Fibroblast of lung (primary cell): ENCODE measurements around the gene POLR3F. TPM values are rescaled to one million over a fixed set of nuclear protein-coding genes. Genes with fewer than 3 reads are reported as not detected.

Experiments used
- DNase-seq, 2 donors: peaks; one replicate each; pipeline versions ENCODE4 v3.0.0 to v3.0.0-alpha.2; 2010; ENCODE audit warnings: low read depth in 2 of 2
- H2AFZ ChIP-seq: 2 replicates; pipeline ENCODE4 v1.5.1; 2012; ENCODE audit warnings: low read length, control low read depth, inconsistent platforms
- H3K27ac ChIP-seq: 2 replicates; pipeline ENCODE4 v1.5.1; 2011; ENCODE audit warnings: low read length, control low read depth; ENCODE audit not compliant: insufficient read depth
- H3K27me3 ChIP-seq: 2 replicates; pipeline ENCODE4 v1.5.1; 2011; ENCODE audit warnings: mild to moderate bottlenecking, low read length; ENCODE audit not compliant: control insufficient read depth, insufficient read depth
- H3K36me3 ChIP-seq: 2 replicates; pipeline ENCODE4 v1.5.1; 2011; ENCODE audit warnings: low read length; ENCODE audit not compliant: control insufficient read depth, insufficient read depth
- H3K4me1 ChIP-seq: 2 replicates; pipeline ENCODE4 v1.5.1; 2011; ENCODE audit warnings: low read length; ENCODE audit not compliant: control insufficient read depth, insufficient read depth; ENCODE audit errors: extremely low read depth
- H3K4me2 ChIP-seq: 2 replicates; pipeline ENCODE4 v1.5.1; 2011; ENCODE audit warnings: low read length, control low read depth; ENCODE audit not compliant: insufficient read depth; ENCODE audit errors: extremely low read depth
- H3K4me3 ChIP-seq, 4 experiments: fragments of 200-600 bp in 1 of 4; sonication (generic) in 1 of 4; replicated peaks in 1 of 4; 2 replicates each; pipeline ENCODE4 v1.5.1; 2011 to 2016; ENCODE audit warnings: low read length in 4 of 4, low read depth in 3 of 4, mild to moderate bottlenecking in 3 of 4, control low read depth in 2 of 4, inconsistent platforms in 1 of 4, mixed read lengths in 1 of 4; ENCODE audit not compliant: insufficient read depth in 1 of 4; ENCODE audit errors: control extremely low read depth in 1 of 4
- H3K79me2 ChIP-seq: 2 replicates; pipeline ENCODE4 v1.5.1; 2012; ENCODE audit warnings: mild to moderate bottlenecking, low read length, inconsistent platforms; ENCODE audit not compliant: control insufficient read depth, insufficient read depth
- H3K9ac ChIP-seq: 2 replicates; pipeline ENCODE4 v1.5.1; 2011; ENCODE audit warnings: mild to moderate bottlenecking, low read length, control low read depth; ENCODE audit not compliant: insufficient read depth
- H3K9me3 ChIP-seq: 2 replicates; pipeline ENCODE4 v1.5.1; 2012; ENCODE audit warnings: low read depth, low read length; ENCODE audit not compliant: control insufficient read depth, insufficient read depth
- H4K20me1 ChIP-seq: 2 replicates; pipeline ENCODE4 v1.5.1; 2011; ENCODE audit warnings: low read length; ENCODE audit not compliant: control insufficient read depth, insufficient read depth; ENCODE audit errors: extremely low read depth
- EZH2 ChIP-seq: IDR thresholded peaks from 2 replicates; pipeline ENCODE4 v1.5.1; 2012; ENCODE audit warnings: low read length, control low read depth, mild to moderate bottlenecking; ENCODE audit errors: missing control alignments
- polyA plus RNA-seq, 2 donors: library from polyadenylated mRNA; depleted of rRNA in 1 of 2; stranded (reverse) in 1 of 2; unstranded in 1 of 2; fragments of >200 nt; gene quantifications; 2 replicates each; pipeline ENCODE4 v1.2.1, GENCODE V29; 2011 to 2012; ENCODE audit warnings: missing spikeins in 1 of 2
- total RNA-seq: library from RNA; depleted of rRNA; stranded (reverse); fragments of >200 nt; gene quantifications from 2 replicates; pipeline ENCODE4 v1.2.1, GENCODE V29; 2014
- TF ChIP-seq, protein P1 (sequence below), 2 donors: IDR thresholded peaks in 1 of 2; conservative IDR thresholded peaks in 1 of 2; 1 replicate in 1 of 2; 2 replicates in 1 of 2; pipeline ENCODE4 v1.5.1; 2011 to 2012; ENCODE audit warnings: low read length in 2 of 2, control low read depth in 1 of 2, inconsistent platforms in 1 of 2, low read depth in 1 of 2, mild to moderate bottlenecking in 1 of 2

The POLR3F gene
- total and polyA plus RNA-seq, 2 donors (not counting 1 experiment from before 2014, with no cell fraction given): 11.2 to 20.5 TPM

DNA sequence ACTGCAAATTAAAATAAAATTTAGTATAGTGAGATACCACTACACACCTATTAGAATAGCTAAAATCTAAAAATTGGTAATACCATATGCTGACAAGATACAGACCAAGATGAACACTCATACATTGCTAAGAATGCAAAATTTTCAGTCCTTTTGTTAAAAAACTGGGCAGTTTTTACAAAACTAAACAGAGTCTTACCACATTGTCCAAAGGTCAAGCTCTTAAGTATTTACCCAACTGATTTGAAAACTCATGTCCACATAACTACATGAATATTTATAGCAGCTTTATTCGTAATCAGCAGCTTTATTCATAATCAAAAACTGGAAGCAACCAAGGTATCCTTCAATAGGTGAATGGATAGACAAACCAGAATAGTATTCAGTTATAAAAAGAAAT is 10.0 kb downstream of the POLR3F start:
- Histone ChIP-seq H3K4me2 (no peak overlapping the region), H3K27ac (no peak overlapping the region), H3K36me3 (peaks cover 9% of the 10 kb centered on the region), H4K20me1 (no peaks in the 10 kb centered on the region), H3K27me3 (no peaks in the 10 kb centered on the region), H3K4me3 (no peak overlapping the region), H2AFZ (no peak overlapping the region), H3K79me2 (no peaks in the 10 kb centered on the region), H3K4me1 (no peaks in the 10 kb centered on the region), H3K9me3 (no peaks in the 10 kb centered on the region), H3K9ac (no peak overlapping the region)
- DNase-seq: no peak
- TF ChIP-seq, protein P1, sequence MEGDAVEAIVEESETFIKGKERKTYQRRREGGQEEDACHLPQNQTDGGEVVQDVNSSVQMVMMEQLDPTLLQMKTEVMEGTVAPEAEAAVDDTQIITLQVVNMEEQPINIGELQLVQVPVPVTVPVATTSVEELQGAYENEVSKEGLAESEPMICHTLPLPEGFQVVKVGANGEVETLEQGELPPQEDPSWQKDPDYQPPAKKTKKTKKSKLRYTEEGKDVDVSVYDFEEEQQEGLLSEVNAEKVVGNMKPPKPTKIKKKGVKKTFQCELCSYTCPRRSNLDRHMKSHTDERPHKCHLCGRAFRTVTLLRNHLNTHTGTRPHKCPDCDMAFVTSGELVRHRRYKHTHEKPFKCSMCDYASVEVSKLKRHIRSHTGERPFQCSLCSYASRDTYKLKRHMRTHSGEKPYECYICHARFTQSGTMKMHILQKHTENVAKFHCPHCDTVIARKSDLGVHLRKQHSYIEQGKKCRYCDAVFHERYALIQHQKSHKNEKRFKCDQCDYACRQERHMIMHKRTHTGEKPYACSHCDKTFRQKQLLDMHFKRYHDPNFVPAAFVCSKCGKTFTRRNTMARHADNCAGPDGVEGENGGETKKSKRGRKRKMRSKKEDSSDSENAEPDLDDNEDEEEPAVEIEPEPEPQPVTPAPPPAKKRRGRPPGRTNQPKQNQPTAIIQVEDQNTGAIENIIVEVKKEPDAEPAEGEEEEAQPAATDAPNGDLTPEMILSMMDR (conservative IDR thresholded peaks at IDR 0.05 in 1 of 2, IDR thresholded peaks at IDR 0.05 in 1 of 2; ENCODE audit: low read depth in 1 of 2, low read length in 2 of 2): no peak
- TF ChIP-seq EZH2: no peak

DNA sequence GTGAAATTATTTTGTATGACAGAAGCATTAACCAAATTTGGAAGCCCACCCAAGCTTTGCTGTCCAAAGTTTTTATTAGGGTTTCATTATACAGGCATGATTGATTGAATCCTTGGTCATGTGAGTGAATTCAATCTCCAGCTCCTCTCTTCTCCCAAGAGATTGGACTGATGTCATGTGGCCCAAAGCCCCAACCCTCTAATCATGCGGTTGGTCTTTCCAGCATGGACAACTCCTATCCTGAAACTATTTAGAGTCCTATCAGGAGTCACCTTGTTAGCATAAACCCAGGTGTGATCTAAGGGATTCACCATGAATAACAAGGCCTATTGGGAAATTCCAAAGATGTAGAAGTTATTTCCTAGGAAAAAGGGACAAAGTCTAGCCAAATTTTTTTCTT is 10.6 kb downstream of the POLR3F start:
- H3K4me3 ChIP-seq: no peak overlapping the region
- H3K9me3 ChIP-seq: no peaks in the 10 kb centered on the region
- H3K27ac ChIP-seq: no peak overlapping the region
- H2AFZ ChIP-seq: no peak overlapping the region
- no peaks in the 10 kb centered on the region for H3K79me2 ChIP-seq
- DNase-seq: no peak
- TF ChIP-seq, protein P1 (conservative IDR thresholded peaks at IDR 0.05 in 1 of 2, IDR thresholded peaks at IDR 0.05 in 1 of 2; ENCODE audit: low read depth in 1 of 2, low read length in 2 of 2): no peak
- TF ChIP-seq EZH2: no peak
- no peaks in the 10 kb centered on the region for H4K20me1 ChIP-seq
- no peak overlapping the region for H3K4me2 ChIP-seq
- no peaks in the 10 kb centered on the region for H3K4me1 ChIP-seq
- H3K27me3 ChIP-seq: no peaks in the 10 kb centered on the region
- peaks cover 9% of the 10 kb centered on the region for H3K36me3 ChIP-seq
- H3K9ac ChIP-seq: no peak overlapping the region

DNA sequence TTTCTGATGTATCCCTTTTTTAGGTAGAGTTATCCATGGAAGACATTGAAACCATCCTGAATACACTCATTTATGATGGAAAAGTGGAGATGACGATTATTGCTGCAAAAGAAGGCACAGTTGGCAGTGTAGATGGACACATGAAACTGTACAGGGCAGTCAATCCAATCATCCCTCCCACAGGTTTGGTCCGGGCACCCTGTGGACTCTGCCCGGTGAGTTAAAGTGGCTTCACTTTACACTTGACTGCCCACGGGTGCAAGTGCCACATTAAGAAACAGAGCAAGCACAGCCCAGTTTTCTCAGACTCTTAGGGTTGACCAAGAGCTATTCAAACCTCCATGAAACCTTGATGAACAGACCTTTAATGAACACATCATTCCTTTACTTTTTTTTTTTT is 14.4 kb downstream of the POLR3F start:
- Histone ChIP-seq H3K9me3 (no peaks in the 10 kb centered on the region), H3K27me3 (no peaks in the 10 kb centered on the region), H3K27ac (no peak overlapping the region), H3K36me3 (peaks cover 3% of the 10 kb centered on the region), H3K4me1 (no peaks in the 10 kb centered on the region), H3K4me3 (no peak overlapping the region), H3K79me2 (no peaks in the 10 kb centered on the region), H4K20me1 (no peaks in the 10 kb centered on the region), H2AFZ (no peak overlapping the region), H3K4me2 (no peak overlapping the region), H3K9ac (no peak overlapping the region)
- TF ChIP-seq EZH2: no peak
- TF ChIP-seq, protein P1 (conservative IDR thresholded peaks at IDR 0.05 in 1 of 2, IDR thresholded peaks at IDR 0.05 in 1 of 2; ENCODE audit: low read depth in 1 of 2, low read length in 2 of 2): no peak
- DNase-seq: no peak
